GM19468 (cell line): ENCODE measurements around the gene CRABP2.

ENCODE experiments used
- ATAC-seq: cut with Tn5 transposase; IDR thresholded peaks from one replicate; pipeline ENCODE4 v1.9.1; 2021; ENCODE audit warnings: mild to moderate bottlenecking, moderate library complexity, moderate number of reproducible peaks; ENCODE audit not compliant: unreplicated experiment; ENCODE audit errors: extremely low read depth

The CRABP2 gene

GRCh38 chr1:156705321-156705917, at the start of gene CRABP2:
CRABP2 (minus strand) TSS chr1:156705583; CDS start chr1:156705446, 137 bp downstream.
- ATAC-seq: no peak

DNA sequence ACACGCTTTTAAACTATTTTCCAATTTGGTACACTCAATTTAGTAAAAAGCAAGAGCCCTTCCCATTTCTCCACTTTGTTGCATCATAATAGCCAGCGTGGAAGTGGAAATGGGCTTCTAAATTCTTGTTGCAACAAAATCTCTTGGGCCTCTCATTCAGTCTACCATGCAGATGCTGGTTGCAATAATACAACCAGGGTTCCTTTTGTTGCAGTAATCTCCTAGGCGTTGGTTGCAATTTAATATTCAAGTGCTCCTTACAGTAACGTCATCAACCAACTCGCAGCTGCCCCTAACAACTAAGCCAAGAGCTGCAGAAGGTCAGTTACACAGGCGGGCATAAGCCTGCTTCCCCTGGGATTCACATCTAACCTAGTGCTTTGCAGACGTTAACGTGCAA, 48.8 kb upstream of the CRABP2 start:
- no peak for ATAC-seq

- no peak for ATAC-seq
These were observed 47.6 kb upstream of the CRABP2 start for GRCh38 chr1:156752843-156753482.

DNA sequence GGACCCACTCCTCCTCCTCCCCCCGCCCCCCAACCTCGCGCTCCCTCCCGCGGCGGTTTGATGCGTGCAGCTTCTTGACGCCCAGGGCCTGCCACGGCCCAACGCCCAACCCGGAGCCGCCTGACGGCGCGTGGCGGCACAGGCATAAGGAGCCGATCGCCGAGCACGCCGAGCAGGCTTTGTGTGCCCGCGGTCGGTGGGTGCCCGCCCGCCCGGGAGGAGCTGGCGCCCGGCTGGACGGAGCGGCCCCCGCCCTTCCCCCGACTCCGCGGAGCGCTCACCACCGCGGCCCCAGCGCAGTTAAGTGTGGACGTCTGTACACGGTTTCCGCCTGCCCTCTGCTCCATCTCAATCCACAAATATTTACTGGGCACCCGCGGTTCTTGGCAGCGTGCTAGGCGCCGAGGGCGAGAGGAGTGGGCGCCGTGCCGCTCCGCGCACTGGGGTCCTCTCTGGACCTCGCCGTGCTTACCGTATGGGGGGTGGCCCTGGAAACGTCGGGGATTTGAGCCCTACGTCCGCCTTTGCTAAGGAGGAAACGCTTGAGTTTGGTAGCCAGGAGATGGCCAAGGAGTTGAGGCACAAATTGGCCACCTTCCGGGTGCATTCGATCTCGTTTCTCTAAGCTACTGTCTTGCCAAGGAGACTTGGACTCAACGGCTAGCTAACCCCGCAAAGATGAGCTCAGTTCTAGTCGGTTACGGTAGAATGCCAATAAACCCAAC, 46.5 kb upstream of the CRABP2 start:
- peak; percentile 69 for ATAC-seq

DNA sequence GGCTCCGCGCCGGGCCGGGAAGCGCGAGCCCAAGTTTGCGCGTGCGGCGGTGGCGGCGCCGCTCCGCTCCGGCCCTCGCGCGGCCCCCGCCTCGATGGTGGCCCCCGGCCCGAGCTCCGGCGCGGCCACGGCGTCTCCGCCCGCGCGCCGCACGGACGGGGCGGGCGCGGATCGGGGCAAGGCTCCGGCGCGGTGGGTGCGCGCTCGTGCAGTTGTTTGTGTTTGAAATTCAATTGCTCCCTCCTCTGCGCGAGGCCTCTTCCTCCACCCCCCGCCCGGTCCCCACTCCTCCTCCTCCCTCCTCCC, 46.0 kb upstream of the CRABP2 start, which contains the start of gene HDGF:
Gene HDGF, minus strand, starts transcription at position 225 of the 306 bp plus-strand sequence. CDS start 246 bp downstream, outside the sequence.
- ATAC-seq: no peak

DNA sequence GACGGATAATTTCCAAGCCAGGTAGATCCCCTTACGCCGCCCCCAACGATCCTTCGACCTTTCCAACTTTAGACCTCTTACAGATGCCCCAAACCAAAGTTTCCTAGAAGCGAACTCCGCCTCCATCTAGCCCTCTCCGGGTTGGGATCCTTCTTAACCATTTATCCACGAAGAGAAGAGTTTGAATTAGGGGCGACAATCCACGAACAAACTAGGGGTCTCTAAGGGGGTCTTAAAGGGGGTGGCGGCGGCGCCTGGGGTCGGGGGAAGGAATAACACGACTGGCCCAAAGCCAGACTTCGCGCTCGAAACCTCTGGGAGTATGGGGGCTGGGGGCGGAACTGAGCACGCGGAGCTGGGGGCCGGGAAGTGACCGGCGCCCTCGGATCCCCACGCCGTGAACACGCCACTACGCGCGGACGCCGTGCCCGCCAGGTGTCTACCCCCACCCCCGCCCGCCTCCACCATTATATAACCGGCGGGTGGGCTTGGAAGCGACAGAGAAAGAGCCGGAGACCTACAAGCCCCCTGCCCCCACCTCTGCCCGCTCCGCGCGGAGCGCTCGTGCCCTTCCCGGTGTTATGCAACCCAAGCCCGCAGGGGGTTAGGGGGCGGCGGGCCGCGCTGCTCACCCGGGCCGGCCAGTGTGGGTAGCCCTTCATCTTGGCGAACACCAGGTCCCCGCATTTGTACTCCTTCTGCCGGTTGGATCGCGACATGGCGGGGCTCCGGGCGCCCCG, 45.5 kb upstream of the CRABP2 start:
- ATAC-seq: no peak

GRCh38 chr1:156750191-156750672, 44.8 kb upstream of the CRABP2 start:
- ATAC-seq: no peak

- ATAC-seq: no peak
These were observed 44.2 kb upstream of the CRABP2 start for GRCh38 chr1:156749419-156750118.

- no peak for ATAC-seq
These were observed 43.5 kb upstream of the CRABP2 start for GRCh38 chr1:156748670-156749418.

DNA sequence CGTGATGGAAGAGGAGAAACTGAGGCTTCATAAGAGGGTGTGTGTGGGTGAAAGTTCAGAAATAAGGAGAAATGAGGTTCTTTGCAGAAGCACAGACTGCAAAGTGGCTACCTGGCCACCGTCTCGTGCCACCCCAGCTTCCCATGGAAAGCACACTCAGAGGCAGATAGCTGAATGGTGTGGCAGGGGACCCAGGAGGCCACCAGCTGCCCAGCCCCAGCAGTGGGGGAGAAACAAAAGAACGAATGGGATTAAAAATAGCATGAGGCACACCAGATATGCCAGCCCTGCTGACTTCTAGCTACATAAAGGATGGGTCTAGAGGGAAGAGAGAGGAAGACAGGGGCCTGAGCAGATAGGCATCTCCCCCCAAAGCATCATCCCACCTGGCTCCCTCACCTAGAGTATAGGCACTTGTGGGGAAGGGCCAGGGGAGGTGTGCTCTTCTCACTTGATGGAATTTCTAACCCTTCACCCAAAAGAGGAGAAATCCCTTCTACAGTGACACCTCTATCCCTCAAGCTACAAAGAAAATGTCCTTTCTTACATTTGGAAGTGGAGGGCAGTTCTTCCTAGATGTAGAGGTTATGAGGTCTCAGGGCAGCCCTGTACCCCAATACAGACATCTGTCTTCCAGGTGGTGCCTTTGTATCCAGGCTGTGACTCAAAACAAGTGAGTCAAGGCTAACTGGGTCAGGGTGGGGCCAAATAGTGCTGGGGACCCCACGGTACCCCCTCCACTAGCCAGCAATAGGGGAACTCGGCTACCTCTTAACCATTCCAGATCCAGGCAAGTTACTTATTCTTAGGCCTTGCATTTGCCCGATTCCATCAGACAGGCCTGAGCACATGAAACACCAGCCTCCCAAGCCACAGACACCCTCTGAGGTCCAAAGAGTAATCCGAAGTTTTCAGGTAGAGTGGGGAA, 42.6 kb upstream of the CRABP2 start:
- ATAC-seq: no peak

DNA sequence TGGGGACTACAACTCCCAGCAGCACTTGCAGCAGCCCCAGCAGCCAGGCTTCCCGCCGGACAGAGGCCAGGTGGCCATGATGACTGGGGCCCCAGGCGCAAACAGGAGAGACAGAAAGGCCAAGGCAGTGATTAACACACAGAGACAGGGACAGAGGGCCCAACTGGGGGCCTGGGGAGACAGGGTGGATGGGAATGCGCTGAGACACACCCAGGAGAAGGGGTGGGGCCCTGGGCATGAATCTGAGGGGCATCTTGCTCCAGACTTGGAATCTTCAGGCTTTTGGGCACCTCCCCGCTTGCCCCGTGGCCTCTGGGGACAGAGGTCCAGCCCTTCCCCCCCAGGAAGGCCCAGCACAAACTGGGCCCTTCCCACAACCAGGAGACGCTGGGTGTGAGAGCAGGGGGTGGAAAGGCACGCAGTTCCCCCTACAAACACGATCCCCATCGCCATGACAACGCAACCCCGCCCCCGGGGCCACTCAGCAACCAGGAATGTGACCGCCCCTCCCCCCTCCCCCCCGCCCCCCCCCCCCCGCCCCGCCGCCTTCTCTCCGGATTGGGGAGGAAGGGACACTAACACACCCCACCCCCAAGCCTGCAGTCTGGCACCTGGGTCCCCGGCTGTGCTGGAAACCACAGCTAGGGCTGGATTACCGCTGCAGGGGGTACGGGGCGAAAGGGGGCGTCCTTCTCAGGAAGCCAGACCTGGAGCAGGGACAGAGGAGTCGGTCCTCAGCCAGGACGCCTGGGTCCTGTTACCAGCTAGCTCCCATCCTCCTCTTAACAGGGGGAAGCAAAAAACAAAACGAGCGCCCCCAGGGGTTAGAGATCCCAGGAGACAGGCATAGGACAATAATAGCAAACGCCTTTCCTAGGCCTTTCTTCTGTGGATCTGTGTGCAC, 41.6 kb upstream of the CRABP2 start:
- ATAC-seq: no peak

DNA sequence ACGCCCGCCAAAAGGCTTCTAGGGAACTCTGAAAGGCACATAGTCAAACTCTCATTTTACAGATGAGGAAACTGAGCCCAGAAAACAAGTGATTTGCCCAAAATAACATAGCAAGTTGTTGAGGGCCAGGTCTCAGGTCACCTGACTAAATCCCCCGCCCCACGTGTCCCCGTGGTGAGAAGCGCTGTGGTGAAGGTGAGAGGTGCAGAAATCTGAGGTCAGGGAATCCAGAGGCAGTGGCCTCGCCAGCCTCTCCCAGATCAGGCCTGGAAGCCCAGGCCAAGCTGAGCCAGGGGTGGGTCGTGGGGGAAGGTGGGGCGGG, 41.0 kb upstream of the CRABP2 start:
- no peak for ATAC-seq

DNA sequence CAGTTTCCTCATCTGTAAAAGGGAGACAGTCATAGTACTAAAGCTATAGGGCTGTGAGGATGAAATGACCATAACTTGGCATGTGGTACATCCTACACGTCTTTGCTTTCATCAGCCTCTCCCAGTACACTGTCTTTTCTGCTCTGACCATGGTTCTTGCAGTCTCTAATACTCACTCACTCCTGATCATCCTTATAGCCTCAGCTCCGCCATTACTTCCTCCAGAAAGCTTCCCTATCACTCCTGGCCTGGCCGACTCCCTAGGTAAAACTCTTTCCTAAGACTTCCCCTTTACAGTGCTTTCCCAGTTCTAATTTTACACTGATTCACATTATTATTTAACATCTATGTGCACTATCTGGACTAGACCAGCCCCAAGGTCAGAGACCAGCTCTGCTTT, 40.5 kb upstream of the CRABP2 start:
- ATAC-seq: no peak

DNA sequence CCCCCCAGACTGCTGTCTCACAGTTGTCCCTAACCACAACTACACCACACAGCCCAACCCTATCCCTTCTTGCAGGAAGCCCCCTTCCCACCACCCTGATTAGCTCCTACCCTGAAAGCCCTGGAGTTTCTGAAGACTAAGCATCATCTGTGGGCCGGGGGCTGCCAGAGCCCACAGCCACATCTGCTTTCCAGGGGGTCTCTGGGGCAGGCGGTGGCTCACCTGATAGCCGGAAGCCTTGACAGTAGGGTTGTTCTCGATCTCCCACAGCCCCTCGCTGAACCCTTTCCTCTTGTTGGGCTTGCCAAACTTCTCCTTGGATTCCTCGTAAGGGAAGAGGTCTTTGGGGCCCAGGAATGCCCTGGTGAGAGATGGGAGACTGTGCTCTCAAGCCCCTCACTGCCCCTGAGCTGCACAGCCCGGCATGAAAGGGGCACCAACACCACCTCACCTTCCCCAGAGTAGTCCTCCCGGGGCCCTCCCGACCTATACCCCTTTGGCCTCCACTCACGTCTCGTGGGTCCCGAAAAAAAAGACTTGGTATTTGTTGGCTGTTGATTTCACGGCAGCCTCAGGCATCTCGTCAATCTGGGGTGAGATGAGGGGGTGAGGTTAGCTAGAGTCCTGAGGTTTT, 39.5 kb upstream of the CRABP2 start:
- no peak for ATAC-seq

GRCh38 chr1:156744344-156744743, 39.0 kb upstream of the CRABP2 start:
- ATAC-seq: no peak

DNA sequence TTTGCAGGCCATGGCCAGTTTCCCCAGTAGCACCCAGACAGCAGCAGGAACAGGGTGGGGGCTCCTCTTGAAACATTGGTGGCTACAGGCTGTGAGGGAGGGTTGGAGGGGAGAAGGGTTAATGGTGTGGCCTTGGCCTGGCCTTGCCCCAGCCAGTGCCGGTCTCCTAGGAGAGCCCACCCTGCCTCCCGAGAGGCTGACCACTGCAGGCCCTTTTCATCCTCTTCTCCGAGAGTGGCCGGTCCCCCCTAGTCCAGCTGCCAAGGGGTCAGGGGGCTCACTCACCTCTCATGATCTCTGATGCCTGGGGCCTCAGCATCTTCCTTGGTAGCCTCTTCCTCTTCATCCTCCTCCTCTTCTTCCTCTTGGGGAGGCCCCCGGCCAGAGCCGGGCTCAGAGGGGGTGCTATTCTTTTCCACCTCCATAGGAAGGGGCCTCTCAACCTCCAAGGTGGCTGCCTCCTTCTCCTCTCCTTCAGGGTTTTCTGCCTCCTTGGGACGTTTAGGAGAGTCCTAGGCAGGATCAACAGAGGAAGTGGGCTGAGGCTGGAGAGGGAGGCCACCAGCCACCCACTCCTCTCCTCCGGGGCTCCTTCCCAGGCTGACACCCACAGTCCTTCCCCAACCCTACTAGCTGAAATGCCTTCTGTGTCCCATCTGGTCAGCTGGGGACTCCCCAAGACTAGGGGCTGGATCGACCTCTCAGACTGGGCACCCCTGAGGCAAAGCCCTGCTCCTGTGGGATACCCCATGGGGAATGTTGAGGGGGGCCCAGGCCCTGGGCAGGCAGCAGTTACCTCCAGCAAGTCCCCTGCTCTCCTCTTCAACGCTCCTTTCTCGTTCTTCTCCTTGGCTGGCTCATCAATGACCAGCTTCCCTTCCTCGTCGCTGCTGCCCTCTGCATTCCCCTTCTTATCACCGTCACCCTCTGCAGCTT, 38.3 kb upstream of the CRABP2 start:
- ATAC-seq: no peak
